ENCODE measurements around the gene RBM38.
"Not testable (repeated sequence)": the region's sequence is repeated elsewhere in the genome, so short reads cannot be mapped to it uniquely, and the experiment has no call there.

The RBM38 gene

GRCh38 chr20:57390604-57391438, at the start of gene RBM38:
TSS of gene RBM38 (plus strand) at chr20:57391396. CDS start at chr20:57391582, 186 bp downstream.
- peak; percentile 75 for DNase-seq (ENCODE audit: low spot score)

- no peak for DNase-seq (ENCODE audit: low spot score)
These were observed 49.5 kb upstream of the RBM38 start for GRCh38 chr20:57341663-57342062.

DNA sequence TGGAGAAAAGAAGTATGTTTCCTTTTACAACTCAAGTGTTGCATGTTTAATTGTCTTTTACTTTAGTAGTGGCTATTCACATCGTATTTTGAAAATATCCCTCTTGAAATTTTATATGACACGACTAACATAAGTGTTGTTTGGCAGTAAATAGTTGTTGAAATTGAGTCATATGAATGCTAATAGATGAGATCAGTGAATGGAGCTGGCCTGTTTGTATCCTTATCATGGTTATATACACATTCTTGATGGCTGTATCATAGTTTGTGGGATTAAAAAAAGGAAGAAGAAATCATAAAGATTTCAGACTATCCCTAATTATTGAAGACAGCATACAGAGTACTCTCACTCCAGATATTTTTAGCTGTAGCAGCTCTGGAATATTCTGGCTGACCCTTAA, 48.4 kb upstream of the RBM38 start:
- no peak for DNase-seq (ENCODE audit: low spot score)

DNA sequence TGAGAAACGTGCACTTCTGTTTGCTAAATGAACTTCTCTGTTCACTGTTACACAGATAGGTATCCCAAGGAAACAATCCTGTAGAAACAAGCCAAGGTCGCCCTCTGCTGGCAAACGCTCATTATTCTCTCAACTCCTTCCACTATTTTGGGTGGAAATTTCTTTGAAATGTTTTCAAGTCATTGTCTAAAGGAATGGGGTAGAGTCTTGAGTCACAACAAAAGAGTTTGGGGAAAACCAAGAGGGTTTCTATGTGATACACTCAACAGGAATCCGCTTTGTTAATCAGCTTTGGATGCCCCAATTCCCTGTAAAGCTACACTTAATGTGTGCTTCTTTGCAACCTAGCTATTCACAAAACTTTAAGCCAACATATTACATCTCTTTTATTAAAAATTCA, 44.7 kb upstream of the RBM38 start:
- peak; percentile 85 for DNase-seq (ENCODE audit: low spot score)

GRCh38 chr20:57347393-57347792, 43.8 kb upstream of the RBM38 start:
- DNase-seq (ENCODE audit: low spot score): no peak

- DNase-seq (ENCODE audit: low spot score): not testable (repeated sequence)
These were observed 42.8 kb upstream of the RBM38 start for GRCh38 chr20:57348200-57348921.

GRCh38 chr20:57348922-57349574, 42.1 kb upstream of the RBM38 start:
- DNase-seq (ENCODE audit: low spot score): not testable (repeated sequence)

DNA sequence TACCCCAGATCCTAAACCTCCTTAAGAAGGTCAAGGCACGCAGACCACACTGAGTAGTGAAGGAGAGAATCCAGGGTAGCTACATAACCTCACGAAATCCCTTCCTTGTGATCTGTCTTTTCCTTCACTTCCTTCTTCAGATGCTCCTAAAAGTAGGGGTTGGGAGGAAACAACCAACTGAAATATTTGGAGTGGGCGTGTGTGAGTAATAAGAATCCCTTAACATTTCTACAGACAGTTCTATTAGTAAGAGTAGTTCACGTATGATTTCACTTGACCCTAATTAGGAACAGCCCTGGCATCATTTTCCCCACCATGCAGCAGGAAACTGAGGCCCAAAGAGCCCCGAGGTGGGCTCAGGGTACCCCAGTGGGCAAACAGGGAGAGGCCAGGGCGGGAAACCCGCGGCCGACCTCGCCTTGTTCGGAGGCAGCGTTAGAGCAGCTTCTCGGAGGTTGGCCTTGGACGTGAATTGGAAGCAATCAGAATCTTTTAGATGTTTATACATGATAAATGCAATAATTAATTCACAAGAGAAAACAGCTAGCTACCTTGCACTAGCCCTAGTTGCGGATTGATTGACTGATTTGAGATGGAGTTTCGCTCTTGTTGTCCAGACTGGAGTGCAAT, 41.0 kb upstream of the RBM38 start:
- DNase-seq (ENCODE audit: low spot score): no peak

DNA sequence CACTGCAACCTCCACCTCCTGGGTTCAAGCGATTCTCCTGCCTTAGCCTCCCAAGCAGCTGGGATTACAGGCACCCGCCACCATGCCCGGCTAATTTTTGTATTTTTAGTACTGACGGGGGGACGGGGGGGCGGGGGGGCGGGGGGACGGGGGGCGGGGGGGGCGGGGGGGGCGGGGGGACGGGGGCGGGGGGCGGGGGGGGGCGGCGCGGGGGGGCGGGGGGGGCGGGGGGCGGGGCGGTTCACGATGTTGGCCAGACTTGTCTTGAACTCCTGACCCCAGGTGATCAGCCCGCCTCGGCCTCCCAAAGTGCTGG, 40.5 kb upstream of the RBM38 start:
- not testable (repeated sequence) for DNase-seq (ENCODE audit: low spot score)

DNA sequence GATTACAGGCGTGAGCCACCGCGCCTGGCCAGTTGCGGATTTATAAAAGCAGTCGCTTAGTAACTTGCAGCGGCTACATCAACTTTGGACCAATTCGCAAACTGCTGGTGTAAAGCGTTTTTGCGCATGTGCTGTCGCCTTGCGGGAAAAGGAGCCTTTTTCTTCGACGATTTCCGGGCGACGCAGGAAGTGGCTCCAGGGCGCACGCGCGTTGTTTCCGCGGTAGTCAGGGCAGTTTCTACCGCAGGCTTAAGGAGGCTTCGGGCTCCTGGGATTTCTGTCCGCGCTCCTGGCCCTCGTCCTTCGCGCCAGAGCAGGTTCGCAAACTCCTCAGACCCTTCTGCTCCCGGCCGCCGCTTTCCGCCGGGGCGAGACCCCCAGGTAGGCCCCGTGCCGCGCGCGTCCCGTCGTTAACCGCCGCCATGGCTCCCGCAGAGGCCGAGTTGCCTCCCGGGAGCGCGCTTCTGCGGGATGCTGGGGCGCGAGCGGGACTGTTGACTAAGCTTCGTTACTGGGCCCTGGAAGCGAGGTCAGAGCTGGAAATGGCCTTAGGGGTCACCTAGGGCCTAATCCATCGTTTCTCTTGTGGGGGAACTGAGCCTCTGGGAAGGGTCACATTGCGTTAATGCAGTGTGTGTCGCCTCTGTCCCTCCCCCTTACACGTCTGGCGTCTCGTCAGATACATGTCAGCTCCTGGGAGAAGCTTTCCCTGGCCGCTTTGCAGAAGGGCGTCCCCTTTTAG, 40.0 kb upstream of the RBM38 start, which contains the start of gene RAE1:
TSS of gene RAE1 (plus strand) at position 214 of the 742 bp plus-strand sequence. CDS start 2,784 bp downstream, outside the sequence.
- peak; percentile 95 for DNase-seq (ENCODE audit: low spot score)

GRCh38 chr20:57352305-57352704, 38.9 kb upstream of the RBM38 start:
- DNase-seq (ENCODE audit: low spot score): no peak

DNA sequence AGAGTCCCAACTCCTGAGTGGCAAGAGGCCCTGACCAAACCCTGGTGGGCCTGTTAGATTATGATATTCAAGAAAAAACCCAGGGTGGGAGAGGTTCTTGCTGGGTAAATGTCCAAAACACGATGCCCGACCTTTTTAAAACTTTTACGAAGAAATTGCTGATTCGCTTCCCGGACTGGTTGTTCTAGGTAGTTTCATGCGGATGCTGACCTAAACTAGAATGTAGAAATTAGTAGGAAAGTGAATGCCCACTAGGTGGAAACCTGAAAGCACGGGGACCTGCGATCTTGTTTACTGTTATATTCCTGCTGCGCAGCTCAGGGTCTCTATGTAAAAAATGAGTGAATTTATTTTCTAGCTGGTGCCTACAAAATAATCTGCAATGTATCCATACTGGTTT, 37.8 kb upstream of the RBM38 start:
- DNase-seq (ENCODE audit: low spot score): no peak

DNA sequence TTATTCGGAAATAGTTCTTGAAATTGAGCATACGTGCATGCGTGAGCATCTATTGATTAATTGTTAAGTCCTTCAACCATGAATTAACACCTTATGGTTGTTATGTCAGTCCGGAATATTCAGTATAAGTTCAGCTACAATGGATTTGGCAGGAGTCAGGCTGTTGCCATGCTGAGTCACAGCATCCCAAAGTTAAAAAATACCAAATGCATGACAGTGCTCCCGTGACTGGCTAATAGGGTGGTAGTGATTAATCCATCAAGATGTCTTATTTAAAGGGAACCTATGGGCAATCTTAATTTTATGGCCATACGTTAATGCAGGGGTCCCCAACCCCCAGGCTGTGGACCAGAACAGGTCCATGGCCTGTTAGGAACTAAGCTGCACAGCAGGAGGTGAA, 29.7 kb upstream of the RBM38 start:
- DNase-seq (ENCODE audit: low spot score): no peak

- DNase-seq (ENCODE audit: low spot score): no peak
These were observed 26.7 kb upstream of the RBM38 start for GRCh38 chr20:57364451-57364850.

GRCh38 chr20:57369596-57369995, 21.6 kb upstream of the RBM38 start:
- DNase-seq (ENCODE audit: low spot score): peak; percentile 28

- DNase-seq (ENCODE audit: low spot score): no peak
These were observed 20.9 kb upstream of the RBM38 start for GRCh38 chr20:57370316-57370715.

GRCh38 chr20:57371363-57371762, 19.8 kb upstream of the RBM38 start:
- DNase-seq (ENCODE audit: low spot score): no peak

DNA sequence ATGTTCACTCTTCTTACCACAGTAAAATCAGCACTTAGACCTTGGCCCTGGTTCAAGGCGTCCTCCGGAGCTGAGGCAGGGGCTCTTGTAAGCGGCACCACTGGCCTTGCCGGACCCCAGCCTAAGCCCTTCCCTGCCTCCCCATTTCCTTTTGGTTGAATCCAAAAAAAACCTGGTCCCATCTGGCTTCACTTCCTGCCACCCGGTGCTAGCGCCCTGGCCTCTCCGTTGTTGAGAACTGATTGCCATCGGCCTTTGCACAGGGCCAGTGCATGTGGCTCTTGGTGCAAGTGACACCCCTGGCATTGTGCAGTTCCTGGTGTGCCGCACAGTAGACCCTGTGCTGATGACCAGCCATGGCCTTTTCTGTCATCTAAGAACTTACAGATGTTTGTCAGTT, 19.0 kb upstream of the RBM38 start:
- no peak for DNase-seq (ENCODE audit: low spot score)

DNA sequence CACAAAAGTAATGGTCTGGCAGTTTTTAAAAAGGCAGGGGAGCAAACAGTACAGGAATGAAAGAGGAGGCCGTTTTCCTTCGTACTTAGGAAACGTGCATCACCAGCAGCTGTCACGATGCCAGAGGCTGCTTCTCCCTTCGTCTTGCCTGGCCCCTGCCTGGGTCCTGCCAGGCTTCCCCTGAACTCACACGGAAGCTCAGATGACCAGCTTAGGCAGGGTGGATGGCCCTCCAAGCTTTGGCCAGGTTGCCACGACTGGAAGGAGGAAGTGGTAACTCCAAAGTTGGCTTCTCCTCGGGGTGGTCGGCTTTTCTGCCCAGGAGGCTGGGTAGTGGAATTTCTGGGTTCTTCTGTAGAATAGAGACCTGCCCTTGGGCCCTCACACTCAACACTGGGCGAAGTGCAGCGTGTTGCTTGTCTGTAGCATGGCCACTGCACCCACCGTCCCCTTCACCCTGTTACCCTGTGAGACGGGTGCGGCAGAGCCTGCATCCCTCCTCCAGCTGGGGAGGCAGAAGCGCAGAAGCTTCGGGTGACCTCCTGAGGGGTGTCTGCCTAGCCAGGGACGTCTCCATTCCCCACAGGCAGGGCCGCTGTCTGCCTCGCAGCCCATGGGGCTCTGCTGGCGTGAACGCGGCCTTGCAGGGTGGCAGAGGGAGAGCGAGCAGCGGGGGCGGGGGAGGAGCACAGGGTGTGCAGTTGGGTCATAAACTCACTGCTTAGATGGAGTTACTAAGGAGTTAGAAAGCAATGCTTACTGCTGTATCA, 18.4 kb upstream of the RBM38 start:
- no peak for DNase-seq (ENCODE audit: low spot score)

DNA sequence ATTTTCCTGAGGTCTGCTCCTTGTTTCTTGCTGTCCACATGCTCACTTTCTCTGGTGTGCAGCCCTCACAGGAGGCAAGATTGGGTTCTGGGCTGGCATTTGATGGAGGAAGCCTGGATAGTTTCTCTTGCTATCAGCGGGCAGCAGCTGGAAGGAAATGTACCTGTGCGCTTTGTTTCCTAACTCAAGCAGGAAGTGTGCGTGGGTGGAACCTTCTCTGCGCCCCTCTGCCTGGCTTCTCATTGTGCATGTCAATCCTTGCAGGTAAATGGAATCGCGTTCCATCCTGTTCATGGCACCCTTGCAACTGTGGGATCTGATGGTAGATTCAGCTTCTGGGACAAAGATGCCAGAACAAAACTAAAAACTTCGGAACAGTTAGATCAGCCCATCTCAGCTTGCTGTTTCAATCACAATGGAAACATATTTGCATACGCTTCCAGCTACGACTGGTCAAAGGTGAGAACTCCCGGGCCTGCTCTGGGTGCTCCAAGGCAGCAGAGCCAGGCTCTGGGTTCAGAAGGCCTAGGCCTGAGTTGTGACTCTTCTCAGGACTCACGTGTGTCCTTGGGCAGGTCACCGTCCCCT, 16.8 kb upstream of the RBM38 start:
- DNase-seq (ENCODE audit: low spot score): no peak

All from Ammon's horn (tissue), 1 donor.